ENCODE measurements around the gene NCF2. TPM values are rescaled to one million over a fixed set of nuclear protein-coding genes. Genes with fewer than 3 reads are reported as not detected.

The NCF2 gene
- total and polyA plus RNA-seq, 2 donors (not counting 3 experiments of a cell fraction or from before 2014, with no cell fraction given), result 0.03 TPM; not detected in 1

- ChIA-PET CTCF (no interaction called here), POLR2A (no interaction called here)
- Histone ChIP-seq H3K9me3 (replicated peaks; ENCODE audit: control insufficient read depth, insufficient read depth, low read length) (no peaks in the 10 kb centered on the region), H3K27me3 (ENCODE audit: control insufficient read depth in 2 of 2, insufficient read depth in 2 of 2, low read length in 2 of 2) (no peaks in the 10 kb centered on the region), H3K4me3 (replicated peaks in 1 of 3; ENCODE audit: insufficient read depth in 1 of 3, low read depth in 1 of 3, low read length in 3 of 3) (no peak overlapping the region), H3K27ac (ENCODE audit: insufficient read depth, low read depth, low read length) (no peak overlapping the region), H4K20me1 (replicated peaks; ENCODE audit: control insufficient read depth, extremely low read depth, insufficient read depth, low read length) (no peaks in the 10 kb centered on the region), H2AFZ (ENCODE audit: low read depth, low read length) (no peak overlapping the region), H3K4me2 (ENCODE audit: insufficient read depth, low read length) (no peak overlapping the region), H3K9ac (replicated peaks; ENCODE audit: extremely low read depth, insufficient read depth, low read length) (no peak overlapping the region), H3K4me1 (ENCODE audit: control insufficient read depth, extremely low read depth, insufficient read depth, low read length) (peaks cover 4% of the 10 kb centered on the region), H3K79me2 (ENCODE audit: control insufficient read depth, insufficient read depth, low read length) (no peaks in the 10 kb centered on the region), H3K9me1 (replicated peaks; ENCODE audit: control insufficient read depth, extremely low read depth, insufficient read depth, low read length) (no peaks in the 10 kb centered on the region), H3K36me3 (ENCODE audit: control insufficient read depth in 2 of 2, extremely low read depth in 1 of 2, insufficient read depth in 2 of 2, low read length in 2 of 2) (no peaks in the 10 kb centered on the region)
- dilution Hi-C loops (cut with MboI; ENCODE audit: extremely low pct_ligation_motif_present, low sequenced_read_pairs), result no loop called here
- no TSS peak for BruUV-seq (replicated peaks)
- TF ChIP-seq EZH2 (IDR thresholded peaks at IDR 0.05; ENCODE audit: borderline replicate concordance, low read depth, low read length, severe bottlenecking), result no peak
- TF ChIP-seq POLR2A (IDR thresholded peaks at IDR 0.05; ENCODE audit: low read depth, low read length), result no peak
- TF ChIP-seq JUN (IDR thresholded peaks at IDR 0.05; ENCODE audit: borderline replicate concordance, insufficient read depth, insufficient read length, low read depth), result no peak
- TF ChIP-seq GATA2 (IDR thresholded peaks at IDR 0.05; ENCODE audit: insufficient read depth, insufficient read length, low read depth, low read length), result no peak
- no peak for TF ChIP-seq MAX (IDR thresholded peaks at IDR 0.05; ENCODE audit: insufficient read depth, insufficient read length)
- no peak for TF ChIP-seq FOS (IDR thresholded peaks at IDR 0.05; ENCODE audit: borderline replicate concordance, insufficient read depth, low read length)
- no peak for TF ChIP-seq MYC (IDR thresholded peaks at IDR 0.05; ENCODE audit: low read depth, low read length)
- intact Hi-C loops (cut with micrococcal nuclease), result no loop called here
- no peak for DNase-seq (ENCODE audit: low read depth, low spot score)
- no peak for FAIRE-seq
Measured at GRCh38 chr1:183572721-183573120, 17.5 kb downstream of the NCF2 start.

GRCh38 chr1:183571678-183572268, 18.5 kb downstream of the NCF2 start:
- Histone ChIP-seq H3K9ac (replicated peaks; ENCODE audit: extremely low read depth, insufficient read depth, low read length) (no peak overlapping the region), H3K4me2 (ENCODE audit: insufficient read depth, low read length) (no peak overlapping the region), H3K9me3 (replicated peaks; ENCODE audit: control insufficient read depth, insufficient read depth, low read length) (no peaks in the 10 kb centered on the region), H3K79me2 (ENCODE audit: control insufficient read depth, insufficient read depth, low read length) (no peaks in the 10 kb centered on the region), H4K20me1 (replicated peaks; ENCODE audit: control insufficient read depth, extremely low read depth, insufficient read depth, low read length) (no peaks in the 10 kb centered on the region), H3K27ac (ENCODE audit: insufficient read depth, low read depth, low read length) (no peak overlapping the region), H3K9me1 (replicated peaks; ENCODE audit: control insufficient read depth, extremely low read depth, insufficient read depth, low read length) (no peaks in the 10 kb centered on the region), H2AFZ (ENCODE audit: low read depth, low read length) (no peak overlapping the region), H3K27me3 (ENCODE audit: control insufficient read depth in 2 of 2, insufficient read depth in 2 of 2, low read length in 2 of 2) (no peaks in the 10 kb centered on the region), H3K36me3 (ENCODE audit: control insufficient read depth in 2 of 2, extremely low read depth in 1 of 2, insufficient read depth in 2 of 2, low read length in 2 of 2) (no peaks in the 10 kb centered on the region), H3K4me3 (replicated peaks in 1 of 3; ENCODE audit: insufficient read depth in 1 of 3, low read depth in 1 of 3, low read length in 3 of 3) (no peak overlapping the region), H3K4me1 (ENCODE audit: control insufficient read depth, extremely low read depth, insufficient read depth, low read length) (peaks cover 4% of the 10 kb centered on the region)
- CTCF ChIA-PET, result interaction anchor here (1.5 kb wide), 1 partner anchor 11 kb away, joined by 3 read pairs; no protein-coding TSS in a partner anchor
- TF ChIP-seq CTCF (IDR thresholded peaks at IDR 0.05; ENCODE audit: extremely low read depth in 1 of 2, insufficient read depth in 1 of 2, low read depth in 1 of 2, low read length in 2 of 2) (no peak), POLR2A (IDR thresholded peaks at IDR 0.05; ENCODE audit: low read depth, low read length) (no peak), POLR2AphosphoS5 (IDR thresholded peaks at IDR 0.05; ENCODE audit: insufficient read depth, low read depth, low read length) (no peak), GATA2 (IDR thresholded peaks at IDR 0.05; ENCODE audit: insufficient read depth, insufficient read length, low read depth, low read length) (no peak), EZH2 (IDR thresholded peaks at IDR 0.05; ENCODE audit: borderline replicate concordance, low read depth, low read length, severe bottlenecking) (no peak), MYC (IDR thresholded peaks at IDR 0.05; ENCODE audit: low read depth, low read length) (no peak), JUN (IDR thresholded peaks at IDR 0.05; ENCODE audit: borderline replicate concordance, insufficient read depth, insufficient read length, low read depth) (no peak), FOS (IDR thresholded peaks at IDR 0.05; ENCODE audit: borderline replicate concordance, insufficient read depth, low read length) (no peak)
- DNase-seq (ENCODE audit: low read depth, low spot score) (no peak), FAIRE-seq (no peak)
- intact Hi-C loops (cut with micrococcal nuclease) (no loop called here), dilution Hi-C loops (cut with MboI; ENCODE audit: extremely low pct_ligation_motif_present, low sequenced_read_pairs) (no loop called here)
- POLR2A ChIA-PET, result no interaction called here
- BruUV-seq (replicated peaks), result no TSS peak

Measured in endothelial cell of umbilical vein (primary cell).